ENCODE results near the gene ADAMTS16. TPM values are rescaled to one million over a fixed set of nuclear protein-coding genes. Genes with fewer than 3 reads are reported as not detected.

ADAMTS16 gene
- total RNA-seq, 4 donors from 2014 or later = under 0.01 to 19.2 (median 0.34) TPM; not detected in 1

DNA sequence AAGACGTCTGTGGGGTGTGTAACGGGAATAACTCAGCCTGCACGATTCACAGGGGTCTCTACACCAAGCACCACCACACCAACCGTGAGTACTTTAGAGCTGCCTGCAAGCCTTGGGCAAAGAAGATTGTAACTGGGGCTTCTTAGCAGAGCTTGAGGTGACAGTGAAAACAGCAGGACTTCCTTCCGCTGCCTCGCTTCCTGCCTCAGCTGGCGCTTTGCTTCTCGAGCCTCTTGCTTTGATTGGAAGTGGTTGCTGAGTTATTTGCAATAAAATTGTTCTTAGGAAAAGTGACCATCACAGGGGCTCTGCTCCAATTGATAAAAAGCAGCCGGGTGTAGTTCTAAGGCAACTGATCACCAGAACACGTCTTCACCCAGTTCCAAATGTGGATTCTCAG is 99.1 kb downstream of the ADAMTS16 start:
- Histone ChIP-seq H3K36me3 (no peaks in the 10 kb centered on the region), H3K9me3 (no peaks in the 10 kb centered on the region), H3K4me1 (no peaks in the 10 kb centered on the region), H3K27ac (no peak overlapping the region), H3K4me3 (no peak overlapping the region), H3K27me3 (no peaks in the 10 kb centered on the region)
- DNase-seq = no peak
- intact Hi-C loops (cut with DNase I; ENCODE audit: low total_unique reads) = no loop called here
- TF ChIP-seq POLR2A (IDR thresholded peaks at IDR 0.05) = no peak
- TF ChIP-seq, protein P1, sequence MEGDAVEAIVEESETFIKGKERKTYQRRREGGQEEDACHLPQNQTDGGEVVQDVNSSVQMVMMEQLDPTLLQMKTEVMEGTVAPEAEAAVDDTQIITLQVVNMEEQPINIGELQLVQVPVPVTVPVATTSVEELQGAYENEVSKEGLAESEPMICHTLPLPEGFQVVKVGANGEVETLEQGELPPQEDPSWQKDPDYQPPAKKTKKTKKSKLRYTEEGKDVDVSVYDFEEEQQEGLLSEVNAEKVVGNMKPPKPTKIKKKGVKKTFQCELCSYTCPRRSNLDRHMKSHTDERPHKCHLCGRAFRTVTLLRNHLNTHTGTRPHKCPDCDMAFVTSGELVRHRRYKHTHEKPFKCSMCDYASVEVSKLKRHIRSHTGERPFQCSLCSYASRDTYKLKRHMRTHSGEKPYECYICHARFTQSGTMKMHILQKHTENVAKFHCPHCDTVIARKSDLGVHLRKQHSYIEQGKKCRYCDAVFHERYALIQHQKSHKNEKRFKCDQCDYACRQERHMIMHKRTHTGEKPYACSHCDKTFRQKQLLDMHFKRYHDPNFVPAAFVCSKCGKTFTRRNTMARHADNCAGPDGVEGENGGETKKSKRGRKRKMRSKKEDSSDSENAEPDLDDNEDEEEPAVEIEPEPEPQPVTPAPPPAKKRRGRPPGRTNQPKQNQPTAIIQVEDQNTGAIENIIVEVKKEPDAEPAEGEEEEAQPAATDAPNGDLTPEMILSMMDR (IDR thresholded peaks at IDR 0.05) = no peak

DNA sequence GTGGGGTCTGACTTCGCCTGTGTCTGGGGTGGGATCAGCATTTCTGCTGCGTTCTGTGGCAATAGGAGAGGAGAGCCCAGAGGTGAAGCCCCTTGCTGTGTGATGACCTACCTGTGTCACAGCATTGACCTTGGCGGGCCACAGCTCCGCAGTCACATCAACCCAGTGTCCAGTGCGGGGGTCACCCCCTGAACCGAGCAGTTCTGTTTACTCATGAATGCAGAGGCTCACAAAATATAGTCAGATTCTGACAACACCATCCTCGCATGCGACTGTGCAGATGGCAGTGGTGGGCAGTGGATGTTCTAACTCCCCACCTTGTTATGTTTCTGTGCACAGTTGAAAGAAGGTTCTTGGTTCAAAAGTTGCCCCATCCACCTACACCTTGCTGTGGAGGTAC is 100.1 kb downstream of the ADAMTS16 start:
- intact Hi-C loops (cut with DNase I; ENCODE audit: low total_unique reads) = no loop called here
- H3K4me1 ChIP-seq = no peaks in the 10 kb centered on the region
- H3K36me3 ChIP-seq = no peaks in the 10 kb centered on the region
- H3K27ac ChIP-seq = no peak overlapping the region
- no peak for DNase-seq
- H3K9me3 ChIP-seq = no peaks in the 10 kb centered on the region
- TF ChIP-seq POLR2A (IDR thresholded peaks at IDR 0.05) = no peak
- TF ChIP-seq, protein P1 (IDR thresholded peaks at IDR 0.05) = no peak
- H3K27me3 ChIP-seq = no peaks in the 10 kb centered on the region
- no peak overlapping the region for H3K4me3 ChIP-seq

- TF ChIP-seq, protein P1 (IDR thresholded peaks at IDR 0.05) = no peak
- TF ChIP-seq POLR2A (IDR thresholded peaks at IDR 0.05) = no peak
- Histone ChIP-seq H3K36me3 (no peaks in the 10 kb centered on the region), H3K27ac (no peak overlapping the region), H3K4me1 (no peaks in the 10 kb centered on the region), H3K27me3 (no peaks in the 10 kb centered on the region), H3K4me3 (no peak overlapping the region), H3K9me3 (no peaks in the 10 kb centered on the region)
- DNase-seq = no peak
- intact Hi-C loops (cut with DNase I; ENCODE audit: low total_unique reads) = no loop called here
Observed at GRCh38 chr5:5242056-5242455, 101.9 kb downstream of the ADAMTS16 start.

GRCh38 chr5:5246736-5247135 is 106.6 kb downstream of the ADAMTS16 start:
- Histone ChIP-seq H3K27me3 (no peaks in the 10 kb centered on the region), H3K36me3 (no peaks in the 10 kb centered on the region), H3K9me3 (no peaks in the 10 kb centered on the region), H3K27ac (no peak overlapping the region), H3K4me1 (no peaks in the 10 kb centered on the region), H3K4me3 (no peak overlapping the region)
- no peak for DNase-seq
- intact Hi-C loops (cut with DNase I; ENCODE audit: low total_unique reads) = no loop called here
- TF ChIP-seq, protein P1 (IDR thresholded peaks at IDR 0.05) = no peak
- TF ChIP-seq POLR2A (IDR thresholded peaks at IDR 0.05) = no peak

DNA sequence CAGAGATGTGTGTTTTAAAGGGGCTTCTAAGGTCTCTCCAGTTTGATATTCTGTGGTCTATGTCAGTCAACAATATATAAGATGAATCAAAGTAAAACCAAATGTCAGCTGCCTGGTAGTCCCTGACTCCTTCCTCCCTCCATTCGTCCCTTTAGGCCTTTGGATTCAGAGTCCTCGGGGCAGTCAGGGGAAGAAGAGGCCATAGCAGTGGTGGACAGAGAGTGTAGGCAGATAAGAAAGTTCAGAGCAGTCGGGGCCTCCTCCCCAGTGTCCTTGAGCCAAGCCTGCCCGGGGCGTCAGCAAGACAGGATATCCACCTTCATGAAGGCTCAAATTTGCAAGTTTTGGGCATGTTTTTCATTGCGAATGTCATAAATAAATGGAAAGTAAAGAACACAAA is 110.6 kb downstream of the ADAMTS16 start:
- DNase-seq = no peak
- Histone ChIP-seq H3K9me3 (no peaks in the 10 kb centered on the region), H3K27me3 (no peaks in the 10 kb centered on the region), H3K4me1 (no peaks in the 10 kb centered on the region), H3K27ac (no peak overlapping the region), H3K36me3 (no peaks in the 10 kb centered on the region), H3K4me3 (no peak overlapping the region)
- no peak for TF ChIP-seq POLR2A (IDR thresholded peaks at IDR 0.05)
- TF ChIP-seq, protein P1 (IDR thresholded peaks at IDR 0.05) = no peak
- intact Hi-C loops (cut with DNase I; ENCODE audit: low total_unique reads) = no loop called here
